Measurements from ENCODE around the gene CDON. TPM values are rescaled to one million over a fixed set of nuclear protein-coding genes. Genes with fewer than 3 reads are reported as not detected.
A peak's percentile ranks its signal among the peaks of the same experiment; 100 is the strongest.

CDON gene
- polyA plus RNA-seq, 1 of the 3 experiments (the other 2 are of a cell fraction), result 3.7 TPM

- Histone ChIP-seq H2AFZ (ENCODE audit: low read depth) (peak overlapping the region; percentile 85), H3K4me1 (ENCODE audit: control insufficient read depth in 1 of 2, insufficient read depth in 2 of 2, low read depth in 1 of 2, low read length in 1 of 2) (peaks cover 8 to 12% of the 10 kb centered on the region in 2 experiments; a peak in 3 of 4 replicates), H3K9me2 (no peaks in the 10 kb centered on the region), H3K9me3 (no peaks in the 10 kb centered on the region), H3K36me3 (replicated peaks in 1 of 2; ENCODE audit: control insufficient read depth in 1 of 2, insufficient read depth in 2 of 2, low read length in 1 of 2) (no peaks in the 10 kb centered on the region), H3K4me3 (ENCODE audit: low read depth in 2 of 2, low read length in 1 of 2) (peak overlapping the region; percentile 29 to 69; a peak in 3 of 4 replicates), H3K79me2 (ENCODE audit: insufficient read depth) (no peaks in the 10 kb centered on the region), H3K9ac (no peak overlapping the region), H3K27me3 (ENCODE audit: insufficient read depth) (no peaks in the 10 kb centered on the region), H4K20me1 (ENCODE audit: insufficient read depth) (no peaks in the 10 kb centered on the region), H3K27ac (ENCODE audit: low read depth in 2 of 2, low read length in 1 of 2) (no peak overlapping the region), H3F3A (replicated peaks; ENCODE audit: insufficient read depth) (no peaks in the 10 kb centered on the region), H3K4me2 (peak overlapping the region; percentile 73)
- ChIA-PET POLR2A (interaction anchor here (4.4 kb wide), 1 partner anchor 50 kb away, joined by 69 read pairs; no protein-coding TSS in a partner anchor), CTCF (interaction anchor here (0.8 to 8.4 kb wide), 4 partner anchors 12 to 145 kb away, joined by 3 to 95 read pairs (median 25); no protein-coding TSS in a partner anchor)
- TF ChIP-seq MXI1 (IDR thresholded peaks at IDR 0.05; ENCODE audit: low read depth, low read length), result no peak
- DNase-seq, result no peak
- WGBS (ENCODE audit: low lambda C conversion rate), result 31% methylated on average over 10 of the region's 10 CpGs
Measured at GRCh38 chr11:126063507-126063852, 814 bp upstream of the CDON start.

- POLR2A ChIA-PET, result interaction anchor here (0.6 to 4.4 kb wide), 16 partner anchors 9 to 138 kb away, joined by 3 to 69 read pairs (median 4); no protein-coding TSS in a partner anchor
- Histone ChIP-seq H3K27ac (ENCODE audit: low read depth in 2 of 2, low read length in 1 of 2) (peak overlapping the region in 1 of 2 experiments; percentile 98; a peak in 2 of 4 replicates), H3K27me3 (ENCODE audit: insufficient read depth) (no peaks in the 10 kb centered on the region), H3F3A (replicated peaks; ENCODE audit: insufficient read depth) (no peaks in the 10 kb centered on the region), H2AFZ (ENCODE audit: low read depth) (peak overlapping the region; percentile 91), H3K4me1 (ENCODE audit: control insufficient read depth in 1 of 2, insufficient read depth in 2 of 2, low read depth in 1 of 2, low read length in 1 of 2) (peaks cover 8 to 17% of the 10 kb centered on the region in 2 experiments; a peak in 3 of 4 replicates), H4K20me1 (ENCODE audit: insufficient read depth) (no peaks in the 10 kb centered on the region), H3K9me2 (no peaks in the 10 kb centered on the region), H3K4me3 (ENCODE audit: low read depth in 2 of 2, low read length in 1 of 2) (peak overlapping the region; percentile 69 to 78), H3K36me3 (replicated peaks in 1 of 2; ENCODE audit: control insufficient read depth in 1 of 2, insufficient read depth in 2 of 2, low read length in 1 of 2) (no peaks in the 10 kb centered on the region), H3K9ac (peak overlapping the region; percentile 43; the same call in 1 of the 2 replicates), H3K9me3 (no peaks in the 10 kb centered on the region), H3K79me2 (ENCODE audit: insufficient read depth) (no peaks in the 10 kb centered on the region), H3K4me2 (peak overlapping the region; percentile 95)
- peak; percentile 56 for DNase-seq
- WGBS (ENCODE audit: low lambda C conversion rate), result under 1% methylated on average over 34 of the region's 57 CpGs
- CTCF ChIA-PET, result interaction anchor here (0.6 to 8.4 kb wide), 50 partner anchors 9 to 174 kb away, joined by 3 to 95 read pairs (median 4); no protein-coding TSS in a partner anchor
- no peak for TF ChIP-seq MEF2A (IDR thresholded peaks at IDR 0.05; ENCODE audit: borderline replicate concordance, low read depth)
- TF ChIP-seq FOXM1 (IDR thresholded peaks at IDR 0.05; ENCODE audit: low read depth), result no peak
- TF ChIP-seq TEAD4 (IDR thresholded peaks at IDR 0.05; ENCODE audit: borderline replicate concordance, insufficient read depth), result no peak
- no peak for TF ChIP-seq CHD2 (IDR thresholded peaks at IDR 0.05; ENCODE audit: low read length, partially characterized antibody)
- TF ChIP-seq USF1 (IDR thresholded peaks at IDR 0.05; ENCODE audit: borderline replicate concordance, low read depth), result no peak
- TF ChIP-seq FOXJ3 (CRISPR knock-in tag; IDR thresholded peaks at IDR 0.05), result no peak
- TF ChIP-seq USF2 (IDR thresholded peaks at IDR 0.05; ENCODE audit: borderline replicate concordance, low read depth, low read length), result no peak
- no peak for TF ChIP-seq POLR2AphosphoS5 (IDR thresholded peaks at IDR 0.05; ENCODE audit: low read depth, low read length)
- TF ChIP-seq TCF12 (IDR thresholded peaks at IDR 0.05), result no peak
- TF ChIP-seq JUND (IDR thresholded peaks at IDR 0.05), result no peak
- no peak for TF ChIP-seq RCOR1 (IDR thresholded peaks at IDR 0.05; ENCODE audit: low read length)
- TF ChIP-seq RXRA (IDR thresholded peaks at IDR 0.05; ENCODE audit: borderline replicate concordance, low read depth), result no peak
- TF ChIP-seq GATA2 (CRISPR knock-in tag; IDR thresholded peaks at IDR 0.05), result no peak
- no peak for TF ChIP-seq ELF1 (IDR thresholded peaks at IDR 0.05)
- no peak; a peak in 1 of 4 replicates for TF ChIP-seq EP300 (IDR thresholded peaks at IDR 0.05; ENCODE audit: borderline replicate concordance in 1 of 2, low read depth in 1 of 2, low read length in 1 of 2)
- TF ChIP-seq SIN3A (IDR thresholded peaks at IDR 0.05; ENCODE audit: borderline replicate concordance, low read depth, low read length), result no peak
- no peak for TF ChIP-seq ZBTB33 (IDR thresholded peaks at IDR 0.05; ENCODE audit: borderline replicate concordance, low read depth)
- no peak for TF ChIP-seq IRF3 (IDR thresholded peaks at IDR 0.05; ENCODE audit: low read depth, low read length)
- no peak for TF ChIP-seq TAF1 (IDR thresholded peaks at IDR 0.05; ENCODE audit: borderline replicate concordance, low read depth, low read length)
- no peak for TF ChIP-seq YY1 (IDR thresholded peaks at IDR 0.05; ENCODE audit: low read depth)
Measured at GRCh38 chr11:126061707-126062678, 673 bp downstream of the CDON start.
